HG02678 (cell line): ENCODE data around the gene PRSS53.

Experiments used
- ATAC-seq: cut with Tn5 transposase; IDR thresholded peaks from one replicate; pipeline ENCODE4 v1.9.1; 2021; ENCODE audit warnings: mild to moderate bottlenecking, moderate library complexity; ENCODE audit not compliant: unreplicated experiment

Gene PRSS53

GRCh38 chr16:31080035-31080629 lies 8.6 kb downstream of the PRSS53 start:
- no peak for ATAC-seq

- ATAC-seq = no peak
These were observed 9.3 kb downstream of the PRSS53 start for GRCh38 chr16:31079342-31079944.

- ATAC-seq = no peak
These were observed 10.0 kb downstream of the PRSS53 start for GRCh38 chr16:31078597-31079341.

- no peak for ATAC-seq
These were observed 10.9 kb downstream of the PRSS53 start for GRCh38 chr16:31077592-31078396.

GRCh38 chr16:31077024-31077423 lies 11.7 kb downstream of the PRSS53 start:
- no peak for ATAC-seq

GRCh38 chr16:31076319-31076718 lies 12.4 kb downstream of the PRSS53 start:
- ATAC-seq = no peak

- ATAC-seq = no peak
These were observed 13.9 kb downstream of the PRSS53 start for GRCh38 chr16:31074814-31075183.

- peak; percentile 72 for ATAC-seq
These were observed 14.6 kb downstream of the PRSS53 start, which contains the start of the genes ZNF646 and ZNF668 for GRCh38 chr16:31073970-31074813. Gene ZNF646, plus strand, starts transcription at chr16:31074422. Its CDS starts 1,903 bp downstream, at chr16:31076325. Gene ZNF668, minus strand, starts transcription at chr16:31074240. Its CDS starts 9,781 bp downstream, at chr16:31064459.

GRCh38 chr16:31073142-31073969 lies 15.4 kb downstream of the PRSS53 start:
- peak; percentile 56 for ATAC-seq

- no peak for ATAC-seq
These were observed 16.1 kb downstream of the PRSS53 start for GRCh38 chr16:31072540-31073141.

- ATAC-seq = no peak
These were observed 16.9 kb downstream of the PRSS53 start for GRCh38 chr16:31071861-31072260.

- ATAC-seq = no peak
These were observed 21.4 kb downstream of the PRSS53 start for GRCh38 chr16:31067342-31067741.

- ATAC-seq = no peak
These were observed 23.8 kb downstream of the PRSS53 start for GRCh38 chr16:31064882-31065461.

GRCh38 chr16:31063843-31064611 lies 24.7 kb downstream of the PRSS53 start:
- no peak for ATAC-seq

- no peak for ATAC-seq
These were observed 25.3 kb downstream of the PRSS53 start for GRCh38 chr16:31063495-31063842.

- no peak for ATAC-seq
These were observed 26.8 kb downstream of the PRSS53 start for GRCh38 chr16:31061813-31062440.

- no peak for ATAC-seq
These were observed 27.5 kb downstream of the PRSS53 start for GRCh38 chr16:31061126-31061812.
